IMR-90 (cell line): Measurements from ENCODE around the gene KIF21A. TPM values are rescaled to one million over a fixed set of nuclear protein-coding genes. Genes with fewer than 3 reads are reported as not detected.

Source experiments
- ATAC-seq: fragments of 200-7000 bp; cut with Tn5 transposase; 2 replicates; pipeline ENCODE4 v1.9.1; 2020; ENCODE audit warnings: low read depth, mild to moderate bottlenecking, moderate library complexity
- BruUV-seq: library from RNA; stranded (reverse); fragments of 400-500 nt; replicated peaks from 2 replicates; lab custom pipeline; 2021; lab: Mats Ljungman, UMichigan
- CTCF ChIA-PET: fragments of 300-600 bp; formaldehyde crosslinking; extraction: SDS; loops from one replicate; lab custom pipeline; 2021; ENCODE audit warnings: antibody characterized with exemption; lab: Yijun Ruan, JAX
- POLR2A ChIA-PET: fragments of 300-600 bp; sonication (Branson Sonifier 250); formaldehyde crosslinking; loops from one replicate; lab custom pipeline; 2022; ENCODE audit warnings: antibody characterized with exemption; ENCODE audit not compliant: unreplicated experiment; lab: Charles Lee
- DNase-seq: peaks from one replicate; pipeline ENCODE4 v3.0.0; 2013
- H2AFZ ChIP-seq: replicated peaks from 2 replicates; pipeline ENCODE3; 2013; ENCODE audit warnings: low read length, mild to moderate bottlenecking; ENCODE audit not compliant: poor library complexity
- H2AK5ac ChIP-seq: 2 replicates; pipeline ENCODE4 v1.6.1; 2013; ENCODE audit warnings: low read depth, low read length, inconsistent platforms
- H2AK9ac ChIP-seq: replicated peaks from 2 replicates; pipeline ENCODE3; 2013; ENCODE audit warnings: mild to moderate bottlenecking, low read depth, low read length, moderate library complexity; ENCODE audit not compliant: poor library complexity
- H2BK120ac ChIP-seq: 2 replicates; pipeline ENCODE4 v1.6.1; 2013; ENCODE audit warnings: low read depth, low read length, inconsistent platforms
- H2BK15ac ChIP-seq: 3 replicates; pipeline ENCODE4 v1.6.1; 2013; ENCODE audit warnings: low read depth, low read length, inconsistent platforms
- H2BK20ac ChIP-seq: 2 replicates; pipeline ENCODE4 v1.6.1; 2013; ENCODE audit warnings: low read depth, mild to moderate bottlenecking, inconsistent platforms, low read length, moderate library complexity
- H2BK5ac ChIP-seq: 2 replicates; pipeline ENCODE4 v1.6.1; 2013; ENCODE audit warnings: mild to moderate bottlenecking, low read depth, low read length, inconsistent platforms; ENCODE audit not compliant: poor library complexity, severe bottlenecking
- H3K14ac ChIP-seq: replicated peaks from 2 replicates; pipeline ENCODE4 v1.6.1; 2013; ENCODE audit warnings: low read depth, low read length, inconsistent platforms
- H3K18ac ChIP-seq: 2 replicates; pipeline ENCODE4 v1.6.1; 2013; ENCODE audit warnings: low read depth, low read length, control low read depth
- H3K23ac ChIP-seq: 2 replicates; pipeline ENCODE4 v1.6.1; 2013; ENCODE audit warnings: low read depth, low read length, inconsistent platforms
- H3K27ac ChIP-seq: 2 replicates; pipeline ENCODE4 v1.5.1; 2013; ENCODE audit warnings: mild to moderate bottlenecking, control low read depth, low read length; ENCODE audit not compliant: insufficient read depth
- H3K27me3 ChIP-seq: 2 replicates; pipeline ENCODE4 v1.6.1; 2013; ENCODE audit warnings: low read length; ENCODE audit not compliant: control insufficient read depth, insufficient read depth
- H3K36me3 ChIP-seq: 2 replicates; pipeline ENCODE4 v1.6.1; 2013; ENCODE audit warnings: low read length, mixed read lengths; ENCODE audit not compliant: control insufficient read depth, insufficient read depth
- H3K4ac ChIP-seq: 2 replicates; pipeline ENCODE4 v1.6.1; 2013; ENCODE audit warnings: low read depth, low read length, inconsistent platforms
- H3K4me1 ChIP-seq: 2 replicates; pipeline ENCODE4 v1.6.1; 2013; ENCODE audit warnings: low read length, mixed read lengths; ENCODE audit not compliant: control insufficient read depth, insufficient read depth
- H3K4me2 ChIP-seq: 2 replicates; pipeline ENCODE4 v1.6.1; 2013; ENCODE audit warnings: low read depth, mild to moderate bottlenecking, control low read depth, low read length, moderate library complexity
- H3K4me3 ChIP-seq: 2 replicates; pipeline ENCODE4 v1.5.1; 2013; ENCODE audit warnings: low read depth, mild to moderate bottlenecking, control low read depth, low read length, moderate library complexity; ENCODE audit not compliant: insufficient read depth
- H3K56ac ChIP-seq: 2 replicates; pipeline ENCODE4 v1.6.1; 2013; ENCODE audit warnings: low read length, inconsistent platforms; ENCODE audit not compliant: insufficient read depth; ENCODE audit errors: extremely low read depth
- H3K79me1 ChIP-seq, 2 experiments: 2 replicates each; pipeline ENCODE4 v1.6.1; 2013; ENCODE audit warnings: low read length in 2 of 2, inconsistent platforms in 1 of 2, low read depth in 1 of 2
- H3K9ac ChIP-seq: 2 replicates; pipeline ENCODE4 v1.6.1; 2013; ENCODE audit warnings: low read depth, low read length, control low read depth
- H3K9me1 ChIP-seq: 2 replicates; pipeline ENCODE4 v1.6.1; 2013; ENCODE audit warnings: low read length, inconsistent platforms; ENCODE audit not compliant: insufficient read depth
- H3K9me3 ChIP-seq: 2 replicates; pipeline ENCODE4 v1.6.1; 2013; ENCODE audit warnings: low read length; ENCODE audit not compliant: control insufficient read depth, insufficient read depth
- H4K20me1 ChIP-seq: 2 replicates; pipeline ENCODE4 v1.6.1; 2013; ENCODE audit warnings: low read length, inconsistent platforms; ENCODE audit not compliant: insufficient read depth
- H4K5ac ChIP-seq: 2 replicates; pipeline ENCODE4 v1.6.1; 2013; ENCODE audit warnings: mild to moderate bottlenecking, low read depth, low read length, control low read depth
- H4K8ac ChIP-seq, 2 experiments: 2 replicates each; pipeline ENCODE4 v1.6.1; 2013; ENCODE audit warnings: low read depth in 2 of 2, low read length in 2 of 2, control low read depth in 1 of 2, inconsistent platforms in 1 of 2
- H4K91ac ChIP-seq: 2 replicates; pipeline ENCODE4 v1.6.1; 2013; ENCODE audit warnings: low read depth, low read length, inconsistent platforms; ENCODE audit not compliant: insufficient read depth
- BHLHE40 ChIP-seq: fragments of 150-350 bp; IDR thresholded peaks from 2 replicates; pipeline ENCODE4 v1.6.1; 2016; ENCODE audit warnings: mild to moderate bottlenecking, low read depth, low read length
- CEBPB ChIP-seq: IDR thresholded peaks from 2 replicates; pipeline ENCODE4 v1.6.1; 2012; ENCODE audit warnings: low read depth, low read length, improper control_type of control experiment
- CHD1 ChIP-seq: IDR thresholded peaks from 2 replicates; pipeline ENCODE4 v1.6.1; 2012; ENCODE audit warnings: low read depth, low read length, improper control_type of control experiment
- FOS ChIP-seq: fragments of 150-350 bp; IDR thresholded peaks from 2 replicates; pipeline ENCODE4 v1.6.1; 2016; ENCODE audit warnings: low read depth, low read length
- MAFK ChIP-seq: IDR thresholded peaks from 2 replicates; pipeline ENCODE4 v1.6.1; 2012; ENCODE audit warnings: low read depth, low read length, improper control_type of control experiment
- MAZ ChIP-seq: IDR thresholded peaks from 2 replicates; pipeline ENCODE4 v1.6.1; 2012; ENCODE audit warnings: low read depth, mild to moderate bottlenecking, low read length, improper control_type of control experiment, moderate library complexity, borderline replicate concordance
- MXI1 ChIP-seq: IDR thresholded peaks from 2 replicates; pipeline ENCODE4 v1.6.1; 2012; ENCODE audit warnings: low read depth, mild to moderate bottlenecking, low read length, moderate library complexity, borderline replicate concordance
- NFE2L2 ChIP-seq: fragments of 150-350 bp; IDR thresholded peaks from 2 replicates; pipeline ENCODE4 v1.6.1; 2016; ENCODE audit warnings: low read depth, mild to moderate bottlenecking, low read length
- POLR2A ChIP-seq: IDR thresholded peaks from 2 replicates; pipeline ENCODE4 v1.6.1; 2012; ENCODE audit warnings: mild to moderate bottlenecking, low read depth, low read length
- RAD21 ChIP-seq: IDR thresholded peaks from 2 replicates; pipeline ENCODE4 v1.6.1; 2012; ENCODE audit warnings: low read length, improper control_type of control experiment
- RCOR1 ChIP-seq: IDR thresholded peaks from 2 replicates; pipeline ENCODE4 v1.6.1; 2012; ENCODE audit warnings: mild to moderate bottlenecking, low read length, improper control_type of control experiment; ENCODE audit not compliant: insufficient replicate concordance
- RFX5 ChIP-seq: IDR thresholded peaks from 2 replicates; pipeline ENCODE4 v1.8.0; 2012; ENCODE audit warnings: low read depth, mild to moderate bottlenecking, low read length, moderate library complexity
- SMC3 ChIP-seq: fragments of 150-350 bp; IDR thresholded peaks from 2 replicates; pipeline ENCODE4 v1.6.1; 2016; ENCODE audit warnings: low read depth, mild to moderate bottlenecking, antibody characterized with exemption, low read length, moderate library complexity
- WGBS, 2 experiments: methylation state at CpG; one replicate each; pipeline versions ENCODE4 v1.1.5 to v1.1.7; 2013; ENCODE audit warnings: missing lambda C conversion rate in 2 of 2; ENCODE audit not compliant: insufficient read length in 1 of 2; ENCODE audit errors: extremely low coverage in 2 of 2; 5-methylcytosine and 5-hydroxymethylcytosine counted together
- dilution Hi-C: fragments of 300-500 bp; cut with HindIII; formaldehyde crosslinking; loops from one replicate; pipeline ENCODE4 v1.14.3; 2018; ENCODE audit warnings: low sequenced_read_pairs; ENCODE audit not compliant: unreplicated experiment
- in situ Hi-C: fragments of 300-500 bp; cut with MboI; formaldehyde crosslinking; loops from 3 replicates; pipeline ENCODE4 v1.14.3; 2019; ENCODE audit warnings: low sequenced_read_pairs, inconsistent platforms, mixed read lengths
- intact Hi-C: fragments of 100-400 bp; cut with micrococcal nuclease; formaldehyde crosslinking; loops from 2 replicates; pipeline ENCODE4 v1.10.0; 2022
- polyA plus RNA-seq, 3 experiments: library from polyadenylated mRNA; depleted of rRNA; stranded (reverse); fragments of >200 nt; gene quantifications; 2 replicates each; pipeline ENCODE4 v1.2.3, GENCODE V29; 2012; ENCODE audit warnings: low replicate concordance in 1 of 3
- total RNA-seq: library from RNA; depleted of rRNA; stranded (reverse); fragments of >200 nt; gene quantifications from 2 replicates; pipeline ENCODE4 v1.2.3, GENCODE V29; 2012
- TF ChIP-seq, protein P1 (sequence below): conservative IDR thresholded peaks from 2 replicates; pipeline ENCODE4 v1.5.1; 2012; ENCODE audit warnings: mild to moderate bottlenecking, low read depth, low read length, improper control_type of control experiment
- TF ChIP-seq, protein P2 (sequence below): fragments of 150-350 bp; IDR thresholded peaks from 2 replicates; pipeline ENCODE4 v1.6.1; 2016; ENCODE audit warnings: low read depth, mild to moderate bottlenecking, low read length, moderate library complexity, borderline replicate concordance
- TF ChIP-seq, protein P3 (sequence below): fragments of 150-350 bp; IDR thresholded peaks from 2 replicates; pipeline ENCODE4 v1.6.1; 2017; ENCODE audit warnings: mild to moderate bottlenecking, antibody characterized with exemption, low read length, low read depth

The KIF21A gene
- total and polyA plus RNA-seq, 2 of the 4 experiments (the other 2 are of a cell fraction): 0.38 to 1.1 TPM

DNA sequence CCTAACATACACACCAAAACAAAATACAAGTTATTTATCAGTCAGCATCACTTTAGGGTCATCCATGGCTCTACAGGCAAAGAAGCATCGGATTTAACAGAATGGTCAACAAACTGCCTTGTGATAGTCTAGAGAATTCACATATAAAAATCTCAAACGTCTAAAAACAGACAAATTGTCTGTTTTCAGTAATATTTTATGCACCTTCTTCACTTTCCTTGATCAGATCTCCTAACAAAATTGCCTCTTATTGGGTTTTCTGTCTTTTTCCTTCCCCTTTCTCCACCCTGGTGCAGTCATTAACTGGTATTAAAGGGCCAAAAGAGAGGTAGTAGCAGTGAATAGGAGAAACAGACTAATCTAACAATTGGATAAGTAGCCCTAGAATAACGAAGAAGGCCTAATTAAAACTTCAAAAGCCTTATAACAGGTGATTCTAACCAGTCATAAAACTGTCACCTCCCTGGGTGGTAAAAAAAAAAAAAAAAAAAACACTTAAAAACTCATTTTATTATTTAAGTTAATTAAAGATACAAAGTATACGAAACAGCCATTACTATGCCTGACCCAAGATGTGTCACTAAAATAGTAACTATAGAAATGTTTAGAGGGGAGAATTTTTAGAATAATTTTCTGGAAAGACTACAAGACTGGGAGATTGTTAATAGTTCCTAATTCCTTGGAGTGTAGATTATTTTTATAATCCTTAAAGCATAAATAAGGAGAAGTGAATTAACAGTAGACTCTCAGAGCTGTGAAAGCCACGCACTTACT lies 1.5 kb downstream of the KIF21A start:
- H3K4me2 ChIP-seq: no peak overlapping the region
- H3K9ac ChIP-seq: no peak overlapping the region
- H2BK20ac ChIP-seq: no peak overlapping the region
- no TSS peak for BruUV-seq
- DNase-seq: no peak
- H2AK9ac ChIP-seq: no peak overlapping the region
- no peak overlapping the region for H2BK15ac ChIP-seq
- TF ChIP-seq RAD21 (no peak), SMC3 (no peak), NFE2L2 (no peak), RCOR1 (no peak), BHLHE40 (no peak), POLR2A (no peak), MXI1 (no peak), CHD1 (no peak), CEBPB (no peak), RFX5 (no peak), FOS (no peak), MAZ (no peak), MAFK (no peak)
- TF ChIP-seq, protein P1, sequence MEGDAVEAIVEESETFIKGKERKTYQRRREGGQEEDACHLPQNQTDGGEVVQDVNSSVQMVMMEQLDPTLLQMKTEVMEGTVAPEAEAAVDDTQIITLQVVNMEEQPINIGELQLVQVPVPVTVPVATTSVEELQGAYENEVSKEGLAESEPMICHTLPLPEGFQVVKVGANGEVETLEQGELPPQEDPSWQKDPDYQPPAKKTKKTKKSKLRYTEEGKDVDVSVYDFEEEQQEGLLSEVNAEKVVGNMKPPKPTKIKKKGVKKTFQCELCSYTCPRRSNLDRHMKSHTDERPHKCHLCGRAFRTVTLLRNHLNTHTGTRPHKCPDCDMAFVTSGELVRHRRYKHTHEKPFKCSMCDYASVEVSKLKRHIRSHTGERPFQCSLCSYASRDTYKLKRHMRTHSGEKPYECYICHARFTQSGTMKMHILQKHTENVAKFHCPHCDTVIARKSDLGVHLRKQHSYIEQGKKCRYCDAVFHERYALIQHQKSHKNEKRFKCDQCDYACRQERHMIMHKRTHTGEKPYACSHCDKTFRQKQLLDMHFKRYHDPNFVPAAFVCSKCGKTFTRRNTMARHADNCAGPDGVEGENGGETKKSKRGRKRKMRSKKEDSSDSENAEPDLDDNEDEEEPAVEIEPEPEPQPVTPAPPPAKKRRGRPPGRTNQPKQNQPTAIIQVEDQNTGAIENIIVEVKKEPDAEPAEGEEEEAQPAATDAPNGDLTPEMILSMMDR: no peak
- TF ChIP-seq, protein P2, sequence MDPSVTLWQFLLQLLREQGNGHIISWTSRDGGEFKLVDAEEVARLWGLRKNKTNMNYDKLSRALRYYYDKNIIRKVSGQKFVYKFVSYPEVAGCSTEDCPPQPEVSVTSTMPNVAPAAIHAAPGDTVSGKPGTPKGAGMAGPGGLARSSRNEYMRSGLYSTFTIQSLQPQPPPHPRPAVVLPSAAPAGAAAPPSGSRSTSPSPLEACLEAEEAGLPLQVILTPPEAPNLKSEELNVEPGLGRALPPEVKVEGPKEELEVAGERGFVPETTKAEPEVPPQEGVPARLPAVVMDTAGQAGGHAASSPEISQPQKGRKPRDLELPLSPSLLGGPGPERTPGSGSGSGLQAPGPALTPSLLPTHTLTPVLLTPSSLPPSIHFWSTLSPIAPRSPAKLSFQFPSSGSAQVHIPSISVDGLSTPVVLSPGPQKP: no peak
- TF ChIP-seq, protein P3, sequence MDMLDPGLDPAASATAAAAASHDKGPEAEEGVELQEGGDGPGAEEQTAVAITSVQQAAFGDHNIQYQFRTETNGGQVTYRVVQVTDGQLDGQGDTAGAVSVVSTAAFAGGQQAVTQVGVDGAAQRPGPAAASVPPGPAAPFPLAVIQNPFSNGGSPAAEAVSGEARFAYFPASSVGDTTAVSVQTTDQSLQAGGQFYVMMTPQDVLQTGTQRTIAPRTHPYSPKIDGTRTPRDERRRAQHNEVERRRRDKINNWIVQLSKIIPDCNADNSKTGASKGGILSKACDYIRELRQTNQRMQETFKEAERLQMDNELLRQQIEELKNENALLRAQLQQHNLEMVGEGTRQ: no peak
- intact Hi-C loops: loop anchor here (10.0 kb wide), 1 partner anchor 127 kb away; no protein-coding TSS in a partner anchor
- no peak overlapping the region for H3K14ac ChIP-seq
- H2BK5ac ChIP-seq: no peak overlapping the region
- CTCF ChIA-PET: no interaction called here
- H3K9me1 ChIP-seq: no peaks in the 10 kb centered on the region
- no peak overlapping the region for H2BK120ac ChIP-seq
- H3K18ac ChIP-seq: no peak overlapping the region
- ATAC-seq: no peak
- no CpG with 5 or more reads among the region's 5 CpGs for WGBS, 2 experiments
- H3K79me1 ChIP-seq: no peaks in the 10 kb centered on the region
- H3K27ac ChIP-seq: no peak overlapping the region
- POLR2A ChIA-PET: no interaction called here
- H3K4me3 ChIP-seq: no peak overlapping the region
- H3K27me3 ChIP-seq: peaks cover 5% of the 10 kb centered on the region
- H4K20me1 ChIP-seq: no peaks in the 10 kb centered on the region
- no peak overlapping the region for H3K23ac ChIP-seq
- H3K56ac ChIP-seq: no peak overlapping the region
- H2AFZ ChIP-seq: no peak overlapping the region
- H3K9me3 ChIP-seq: no peaks in the 10 kb centered on the region
- no peak overlapping the region for H3K4ac ChIP-seq
- H4K8ac ChIP-seq: no peak overlapping the region
- no peaks in the 10 kb centered on the region for H3K36me3 ChIP-seq
- in situ Hi-C loops: no loop called here
- H4K91ac ChIP-seq: no peak overlapping the region
- no peak overlapping the region for H4K5ac ChIP-seq
- no peaks in the 10 kb centered on the region for H3K4me1 ChIP-seq
- dilution Hi-C loops: no loop called here
- H2AK5ac ChIP-seq: no peak overlapping the region
